SK-N-SH treated with all-trans-retinoic acid at 6 μM for 48 hours (cell line): ENCODE data around the gene GPX5.

Experiments
- ATAC-seq: fragments of 200-7000 bp; cut with Tn5 transposase; 3 replicates; pipeline ENCODE4 v1.9.1; 2020; ENCODE audit warnings: mild to moderate bottlenecking, moderate library complexity
- ARNTL ChIP-seq: fragments of 450-650 bp; formaldehyde crosslinking; IDR thresholded peaks from 2 replicates; pipeline ENCODE4 v1.5.0; 2020; ENCODE audit warnings: low read depth, mild to moderate bottlenecking, moderate library complexity, borderline replicate concordance
- SNAI2 ChIP-seq: fragments of 250-450 bp; sonication (Bioruptor Pico); IDR thresholded peaks from 2 replicates; pipeline ENCODE4 v1.5.0; 2020; ENCODE audit warnings: mild to moderate bottlenecking, moderate library complexity
- TCF4 ChIP-seq: fragments of 250-450 bp; sonication (Bioruptor Pico); IDR thresholded peaks from 2 replicates; pipeline ENCODE4 v1.8.0; 2021; ENCODE audit warnings: mild to moderate bottlenecking, moderate library complexity, borderline replicate concordance

The GPX5 gene

GRCh38 chr6:28583463-28583862, 57.8 kb downstream of the GPX5 start:
- ATAC-seq, result no peak
- no peak for TF ChIP-seq ARNTL
- TF ChIP-seq TCF4 (CRISPR knock-in tag), result no peak
- no peak for TF ChIP-seq SNAI2
